HG02973 (cell line): ENCODE data around the gene LRP1-AS.

Experiments
- ATAC-seq: cut with Tn5 transposase; IDR thresholded peaks from one replicate; pipeline ENCODE4 v1.9.1; 2021; ENCODE audit warnings: moderate library complexity; ENCODE audit not compliant: unreplicated experiment

Gene LRP1-AS

GRCh38 chr12:57160741-57161140 is 13.3 kb upstream of the LRP1-AS start:
- ATAC-seq, result no peak

- ATAC-seq, result no peak
Observed at GRCh38 chr12:57160040-57160439, 12.6 kb upstream of the LRP1-AS start.

DNA sequence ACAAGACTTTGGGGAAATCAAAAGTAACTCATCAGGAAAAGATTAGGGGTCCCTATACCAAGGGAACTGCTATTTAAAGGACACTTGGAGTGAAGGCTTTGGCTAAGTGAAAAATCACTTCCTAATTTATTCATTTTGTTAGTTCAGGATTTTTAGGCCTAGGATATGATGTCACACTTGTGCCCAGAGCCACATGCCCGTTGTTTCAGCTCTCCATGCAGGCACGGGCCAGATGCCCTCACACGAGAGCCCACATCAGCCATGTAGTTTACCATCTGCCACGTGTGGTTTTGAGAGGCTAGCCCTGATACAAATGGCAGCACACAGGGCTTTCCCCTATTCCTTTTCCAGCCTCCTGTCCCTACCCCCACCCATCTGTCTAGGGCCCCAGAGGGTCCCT is 11.9 kb upstream of the LRP1-AS start:
- ATAC-seq, result no peak

- ATAC-seq, result no peak
Observed at GRCh38 chr12:57158665-57159064, 11.2 kb upstream of the LRP1-AS start.

GRCh38 chr12:57158186-57158585 is 10.8 kb upstream of the LRP1-AS start:
- ATAC-seq, result no peak

DNA sequence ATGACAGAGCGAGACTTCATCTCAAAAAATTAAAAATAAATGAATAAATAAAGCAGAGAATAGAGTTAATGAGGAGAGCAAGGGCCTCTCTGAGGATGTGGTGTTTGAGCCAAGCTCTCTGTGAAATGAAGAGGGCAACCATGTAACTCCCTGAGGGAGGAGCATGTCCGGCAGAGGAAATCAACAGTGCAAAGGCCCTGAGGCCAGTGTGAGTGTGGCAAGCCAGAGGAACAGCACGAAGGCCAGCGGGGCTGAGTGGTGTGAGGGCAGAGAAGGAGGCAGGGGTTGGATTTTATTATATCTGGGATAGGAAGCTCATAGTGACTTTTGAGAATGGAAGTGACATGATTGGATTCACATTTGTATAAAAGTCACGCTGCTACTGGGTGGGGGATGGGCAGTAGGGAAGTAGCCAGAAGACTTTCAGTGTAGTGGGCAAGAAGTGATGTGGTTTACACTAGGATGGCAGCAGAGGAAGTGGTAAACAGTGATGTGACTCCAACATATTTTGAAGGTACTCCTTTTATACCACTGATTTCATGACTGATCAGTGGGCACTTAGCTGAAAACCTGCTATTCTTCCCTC is 10.3 kb upstream of the LRP1-AS start:
- no peak for ATAC-seq

- ATAC-seq, result no peak
Observed at GRCh38 chr12:57156701-57157403, 9.4 kb upstream of the LRP1-AS start.

DNA sequence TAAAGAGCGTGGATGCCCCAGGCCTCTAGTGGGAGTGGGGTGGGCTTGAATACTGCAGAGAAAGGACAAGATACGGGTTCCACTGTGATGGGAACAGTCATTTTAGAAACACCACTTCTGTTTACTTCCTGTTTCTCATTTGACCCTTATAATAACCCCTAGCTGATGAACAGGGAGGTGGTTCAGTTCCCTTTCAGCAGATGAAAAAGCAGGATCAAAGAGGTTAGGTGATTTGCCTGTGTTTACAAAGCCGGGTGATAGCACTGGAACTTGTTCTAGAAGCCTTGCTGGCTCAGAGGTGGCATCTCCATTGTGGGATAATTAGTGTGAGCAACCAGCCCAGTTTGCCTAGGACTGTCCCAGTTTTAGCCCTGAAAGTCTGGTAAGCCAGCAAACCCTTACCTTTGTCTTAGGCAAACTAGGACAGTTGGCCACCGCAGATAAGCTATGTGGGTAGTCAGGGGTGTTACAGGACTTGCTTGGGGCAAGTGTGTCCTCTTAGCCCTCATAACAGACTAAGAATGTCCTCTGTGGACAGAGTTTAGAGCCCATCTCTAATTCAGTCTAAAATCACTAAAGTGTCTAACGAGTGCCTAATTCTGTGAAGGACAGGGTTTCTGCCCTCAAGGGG is 7.5 kb upstream of the LRP1-AS start:
- ATAC-seq, result no peak

- no peak for ATAC-seq
Observed at GRCh38 chr12:57154076-57154475, 6.7 kb upstream of the LRP1-AS start.

GRCh38 chr12:57153415-57153997 is 6.1 kb upstream of the LRP1-AS start:
- ATAC-seq, result no peak

- no peak for ATAC-seq
Observed at GRCh38 chr12:57152639-57153038, 5.2 kb upstream of the LRP1-AS start.

GRCh38 chr12:57151741-57152630 is 4.6 kb upstream of the LRP1-AS start:
- no peak for ATAC-seq

DNA sequence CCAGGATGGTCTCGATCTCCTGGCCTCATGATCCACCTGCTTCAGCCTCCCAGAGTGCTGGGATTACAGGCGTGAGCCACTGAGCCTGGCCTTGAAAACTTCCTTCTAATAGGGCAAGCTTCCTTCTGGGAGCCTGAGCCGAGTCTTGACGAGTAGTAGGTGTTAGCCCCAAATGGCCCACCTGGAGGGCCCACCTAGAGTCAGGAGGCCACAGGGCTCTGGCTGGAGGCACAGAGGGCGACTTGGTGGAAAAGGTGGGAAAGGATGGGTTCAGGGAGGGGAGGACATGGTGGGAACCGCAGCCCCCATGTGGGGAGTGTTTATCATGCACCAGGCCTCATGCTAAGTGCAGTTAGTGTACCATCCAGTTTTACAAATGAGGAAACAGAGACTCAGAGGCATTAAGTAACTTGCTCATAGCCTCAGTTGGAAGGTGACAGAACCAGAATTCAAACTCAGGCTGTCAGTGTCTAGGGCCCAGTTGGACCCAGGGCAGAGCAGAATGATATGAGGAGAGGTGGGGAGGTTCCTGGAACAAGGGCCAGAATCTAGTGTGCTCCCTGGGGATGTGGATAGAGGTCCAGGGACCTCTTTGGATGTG is 3.1 kb upstream of the LRP1-AS start:
- ATAC-seq, result no peak

- no peak for ATAC-seq
Observed at GRCh38 chr12:57149245-57149900, 2.0 kb upstream of the LRP1-AS start.

GRCh38 chr12:57148469-57149244 is 1.2 kb upstream of the LRP1-AS start:
- no peak for ATAC-seq

DNA sequence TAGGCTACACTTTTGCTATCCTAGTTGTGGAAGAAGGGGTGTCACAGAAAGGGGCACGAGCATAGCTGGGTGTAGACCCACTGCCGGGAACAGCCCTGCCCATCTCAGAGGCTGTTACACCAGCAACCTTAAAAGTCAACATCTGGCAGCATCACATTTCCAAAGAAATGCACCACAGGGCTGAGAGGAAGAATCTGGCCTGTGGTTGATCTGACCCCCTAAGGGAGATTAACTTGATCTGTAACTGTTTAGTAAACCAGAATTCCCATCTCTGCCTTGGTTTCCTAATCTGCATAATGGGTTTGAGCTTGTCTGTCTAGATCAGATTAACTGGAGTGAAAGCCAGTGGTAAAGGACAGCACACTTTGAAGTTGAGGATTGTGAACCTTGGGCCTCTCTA is 1.3 kb downstream of the LRP1-AS start:
- ATAC-seq, result no peak

DNA sequence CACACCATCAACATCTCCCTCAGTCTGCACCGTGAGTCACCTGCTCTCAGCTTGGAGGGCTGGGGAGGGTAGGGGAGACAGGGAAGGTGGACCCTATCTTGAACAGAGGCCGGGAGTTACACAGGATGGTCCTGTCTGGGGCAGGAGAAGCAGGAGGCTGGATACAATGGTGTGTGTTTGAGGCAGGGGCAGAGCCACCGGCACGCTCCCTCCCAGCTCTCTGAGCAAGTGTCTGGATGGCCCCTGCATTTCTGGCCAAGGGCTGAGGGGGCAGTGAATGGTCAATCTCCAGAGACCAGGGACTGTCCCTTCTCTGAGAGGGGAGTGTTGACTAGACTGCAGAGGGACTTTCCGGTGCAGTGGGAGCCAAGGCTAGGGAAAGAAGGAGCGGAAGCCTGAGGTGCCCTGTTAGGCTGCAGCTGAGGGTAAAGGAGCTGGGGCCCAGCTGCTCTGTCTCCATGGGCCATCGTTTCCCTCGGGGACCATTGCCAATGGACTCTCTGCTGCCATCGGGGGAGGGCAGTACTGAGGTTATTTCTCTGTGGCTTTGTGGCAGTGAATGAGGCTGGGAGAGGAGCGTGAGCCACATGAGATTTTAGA is 1.9 kb downstream of the LRP1-AS start:
- no peak for ATAC-seq

- no peak for ATAC-seq
Observed at GRCh38 chr12:57143454-57143853, 4.0 kb downstream of the LRP1-AS start.

DNA sequence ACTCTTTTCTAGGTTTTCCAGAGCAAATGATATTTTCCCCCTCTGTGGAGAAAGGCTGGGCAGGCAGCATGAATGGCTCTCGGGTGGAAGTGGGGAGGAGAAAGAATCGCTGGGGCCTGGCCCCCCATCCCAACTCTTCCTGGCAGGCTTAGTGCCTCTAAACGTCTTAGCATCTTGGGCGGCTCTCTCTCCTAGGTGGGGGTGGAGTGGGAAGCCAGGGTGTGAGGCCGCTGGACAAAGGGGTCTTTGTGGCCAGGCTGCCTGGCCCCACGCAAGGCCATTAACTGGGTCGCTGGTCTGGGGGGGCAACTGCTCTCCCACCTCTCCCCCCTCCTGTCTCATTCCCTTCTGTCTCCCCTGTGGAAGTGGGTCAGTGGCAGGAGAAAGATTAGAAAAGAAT is 4.7 kb downstream of the LRP1-AS start:
- ATAC-seq, result no peak
